ENCODE measurements around the gene ARHGAP40. TPM values are rescaled to one million over a fixed set of nuclear protein-coding genes. Genes with fewer than 3 reads are reported as not detected.

The ARHGAP40 gene
- polyA plus RNA-seq (ENCODE audit: insufficient read length): 1.2 TPM
- long read RNA-seq, donor 1: 0 reads
- long read RNA-seq, donor 2: 0 reads
- long read RNA-seq, donor 3: 0 reads
- long read RNA-seq, donor 4: 0 reads
- long read RNA-seq, donor 5: 0 reads
- long read RNA-seq, donor 6: 0 reads
- long read RNA-seq, donor 7: 0 reads
- long read RNA-seq, donor 8: 0 reads

DNA sequence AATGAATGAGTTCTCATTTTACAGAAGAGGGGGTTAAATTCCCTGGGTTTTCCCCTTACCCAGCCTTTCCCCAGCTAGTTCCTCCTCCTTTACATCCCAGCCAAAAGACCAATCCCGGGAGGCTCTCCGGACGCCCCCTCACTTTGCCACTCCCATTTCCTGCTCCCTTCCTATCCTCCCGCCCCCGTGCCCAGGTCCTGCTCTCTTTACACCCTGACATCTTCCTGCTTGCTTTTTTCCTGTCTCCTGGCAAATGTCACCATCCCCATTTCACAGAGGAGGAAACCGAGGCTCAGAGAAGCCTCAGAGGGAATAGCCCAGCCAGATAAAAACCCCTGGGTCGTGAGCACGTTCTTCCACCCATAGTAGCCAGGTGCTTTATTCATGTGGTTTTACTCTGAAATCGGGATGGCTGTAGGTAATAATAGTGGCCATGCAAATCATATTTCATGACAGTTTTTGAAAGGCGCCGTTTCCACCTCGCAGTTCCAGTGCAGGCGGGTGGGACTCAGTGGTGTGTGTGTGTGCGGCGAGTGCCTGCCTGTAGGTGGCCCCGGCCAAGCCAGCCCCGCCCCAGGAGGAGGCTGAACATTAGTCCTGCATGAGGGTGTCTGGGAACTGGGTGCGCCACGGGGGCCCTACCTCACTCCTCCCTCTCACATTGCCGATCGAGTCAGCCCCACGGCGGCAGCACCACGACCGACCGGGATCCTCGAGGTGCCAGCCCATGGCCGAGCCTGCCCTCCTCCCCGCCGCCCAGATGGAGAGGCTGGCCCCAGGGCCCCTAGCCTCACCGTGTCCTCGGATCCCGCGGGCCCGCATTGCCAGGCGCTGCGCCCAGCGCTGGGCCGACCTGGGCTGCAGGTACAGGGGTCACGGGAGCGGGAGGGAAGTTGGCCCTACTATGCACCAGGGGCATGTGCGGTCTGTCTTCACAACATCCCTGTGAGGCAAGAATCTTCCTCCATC lies at the start of gene ARHGAP40:
Gene ARHGAP40, plus strand, starts transcription at position 594 of the 969 bp plus-strand sequence.
- DNase-seq: peak; percentile 27

- no peak for DNase-seq
These were observed 46.6 kb upstream of the ARHGAP40 start for GRCh38 chr20:38554986-38555385.

DNA sequence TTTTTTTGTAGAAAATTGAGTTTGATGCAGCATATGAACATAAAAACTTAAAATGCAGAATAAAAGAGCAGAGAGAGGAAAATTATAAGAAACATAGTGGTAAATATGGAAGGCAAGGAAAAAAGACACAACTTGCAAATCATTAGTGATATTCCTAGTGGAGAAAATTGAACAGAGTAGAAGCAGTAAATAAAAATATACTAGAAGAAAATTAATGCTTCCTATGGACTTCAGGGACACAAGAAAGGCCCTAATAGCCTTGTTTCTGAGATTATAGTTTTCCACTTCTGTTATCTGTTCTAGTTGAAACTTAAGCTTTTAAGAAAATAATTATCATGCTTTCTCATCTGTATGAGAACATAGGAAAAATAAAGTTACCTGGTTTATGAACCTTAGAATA lies 46.2 kb upstream of the ARHGAP40 start:
- no peak for DNase-seq

DNA sequence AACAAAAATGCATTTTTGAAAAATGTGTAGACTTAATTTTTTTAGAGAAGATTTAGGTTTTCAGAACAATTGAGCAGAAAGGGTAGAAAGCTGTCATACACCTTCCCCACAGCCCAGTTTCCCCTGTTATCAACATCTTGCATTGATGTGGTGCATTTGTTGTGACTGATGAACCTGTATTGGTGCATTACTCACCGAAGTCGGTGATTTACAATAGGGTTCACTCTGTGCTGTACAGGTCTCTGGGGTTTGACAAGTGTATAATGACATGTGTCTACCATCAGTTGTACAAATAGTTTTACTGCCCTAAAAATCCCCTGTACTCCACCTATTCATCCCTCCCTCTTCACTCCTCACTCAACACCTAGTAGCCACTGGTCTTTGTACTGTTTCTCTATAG lies 44.4 kb upstream of the ARHGAP40 start:
- DNase-seq: no peak

- no peak for DNase-seq
These were observed 42.8 kb upstream of the ARHGAP40 start for GRCh38 chr20:38558596-38559360.

GRCh38 chr20:38559764-38560163 lies 41.8 kb upstream of the ARHGAP40 start:
- no peak for DNase-seq

GRCh38 chr20:38563802-38564431 lies 37.7 kb upstream of the ARHGAP40 start:
- DNase-seq: no peak

- DNase-seq: no peak
These were observed 36.9 kb upstream of the ARHGAP40 start for GRCh38 chr20:38564680-38565079.

DNA sequence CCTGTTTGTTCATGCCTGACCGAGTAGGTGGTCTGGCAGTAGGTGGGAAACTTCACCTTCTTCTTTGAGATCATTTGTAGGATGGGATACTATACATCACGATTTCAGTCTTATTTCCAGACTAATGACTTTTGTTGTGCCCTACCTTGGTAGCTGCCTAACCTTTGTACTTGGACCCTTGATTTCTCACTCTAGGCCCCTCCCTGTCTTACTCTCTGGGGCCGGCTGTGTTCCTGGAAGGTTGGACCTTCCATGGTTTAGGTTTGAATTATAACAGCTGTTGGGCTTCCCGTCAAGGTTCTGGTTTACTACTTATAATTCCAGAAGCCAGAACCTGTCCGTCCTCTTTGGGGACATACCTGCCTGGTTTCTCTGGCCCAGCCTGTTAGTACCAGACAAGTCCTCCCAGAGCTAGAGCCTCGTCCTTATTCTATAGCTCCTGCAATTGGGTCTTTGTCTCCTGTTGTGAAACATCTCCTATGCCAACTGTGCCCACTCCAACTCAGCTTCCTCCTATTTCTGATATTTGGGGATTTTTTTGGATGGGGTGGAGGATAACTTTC lies 35.5 kb upstream of the ARHGAP40 start:
- no peak for DNase-seq

DNA sequence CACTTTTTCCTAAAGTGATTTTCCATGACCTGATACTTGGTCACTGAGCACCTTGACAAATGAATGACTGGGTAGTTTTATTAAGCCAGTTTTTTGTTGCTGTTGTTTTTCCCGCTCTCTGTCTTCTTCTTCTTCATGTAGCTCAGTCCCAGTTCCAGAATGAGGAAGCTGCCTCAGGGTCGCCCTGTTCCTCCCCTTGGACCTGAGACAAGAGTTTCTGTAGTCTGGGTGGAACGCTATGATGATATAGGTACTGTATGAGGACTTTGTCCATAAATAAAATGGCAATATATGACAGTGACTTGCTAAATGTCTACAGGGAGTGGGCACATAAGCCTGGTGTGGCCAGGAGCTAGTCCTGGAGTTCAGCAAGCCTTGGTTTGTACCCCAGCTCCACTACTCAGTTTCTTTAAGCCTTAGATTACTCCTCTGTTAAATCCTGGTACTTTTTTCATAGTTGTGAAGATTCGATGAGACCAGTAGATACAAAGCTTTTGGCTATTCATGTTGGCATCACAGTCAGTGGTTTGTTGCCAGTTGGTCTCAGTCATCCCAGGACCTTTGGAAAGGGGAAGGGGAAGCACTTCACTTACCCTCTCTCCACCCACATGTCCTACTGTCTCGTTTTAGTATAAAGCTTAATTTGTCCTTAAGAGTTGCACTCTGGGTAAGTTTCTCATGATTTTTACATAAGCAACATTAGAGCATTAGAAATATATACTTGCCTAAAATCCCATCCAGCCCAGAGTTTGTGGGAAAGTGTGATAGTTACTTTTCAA lies 31.7 kb upstream of the ARHGAP40 start:
- DNase-seq: no peak

DNA sequence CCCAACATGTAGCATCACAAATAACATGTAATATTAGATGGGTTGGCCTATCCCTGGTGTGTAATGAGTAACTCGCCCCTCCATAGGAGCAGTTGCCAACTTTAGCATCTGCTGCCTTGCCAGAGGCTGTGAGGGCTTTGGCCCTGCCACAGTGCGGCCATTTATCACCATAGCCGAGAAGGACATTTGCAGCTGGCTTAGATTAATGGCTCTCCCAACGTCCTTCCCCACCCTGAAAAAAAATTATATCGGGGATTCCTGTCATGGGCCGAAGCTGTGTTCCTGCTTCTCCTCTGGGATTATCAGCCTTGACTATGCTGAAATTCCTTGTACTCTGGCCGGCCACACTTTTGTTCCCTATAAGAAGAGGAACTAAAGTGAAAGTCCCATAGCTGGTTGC lies 28.2 kb upstream of the ARHGAP40 start:
- no peak for DNase-seq

GRCh38 chr20:38579219-38579910 lies 22.2 kb upstream of the ARHGAP40 start:
- DNase-seq: no peak

- no peak for DNase-seq
These were observed 21.7 kb upstream of the ARHGAP40 start for GRCh38 chr20:38579921-38580320.

GRCh38 chr20:38581013-38581412 lies 20.6 kb upstream of the ARHGAP40 start, which contains the start of gene ADIG:
ADIG (plus strand) TSS chr20:38581197; CDS start chr20:38581251, 54 bp downstream.
- DNase-seq: peak; percentile 28

- no peak for DNase-seq
These were observed 19.7 kb upstream of the ARHGAP40 start for GRCh38 chr20:38581830-38582358.

GRCh38 chr20:38583306-38583705 lies 18.3 kb upstream of the ARHGAP40 start:
- no peak for DNase-seq

DNA sequence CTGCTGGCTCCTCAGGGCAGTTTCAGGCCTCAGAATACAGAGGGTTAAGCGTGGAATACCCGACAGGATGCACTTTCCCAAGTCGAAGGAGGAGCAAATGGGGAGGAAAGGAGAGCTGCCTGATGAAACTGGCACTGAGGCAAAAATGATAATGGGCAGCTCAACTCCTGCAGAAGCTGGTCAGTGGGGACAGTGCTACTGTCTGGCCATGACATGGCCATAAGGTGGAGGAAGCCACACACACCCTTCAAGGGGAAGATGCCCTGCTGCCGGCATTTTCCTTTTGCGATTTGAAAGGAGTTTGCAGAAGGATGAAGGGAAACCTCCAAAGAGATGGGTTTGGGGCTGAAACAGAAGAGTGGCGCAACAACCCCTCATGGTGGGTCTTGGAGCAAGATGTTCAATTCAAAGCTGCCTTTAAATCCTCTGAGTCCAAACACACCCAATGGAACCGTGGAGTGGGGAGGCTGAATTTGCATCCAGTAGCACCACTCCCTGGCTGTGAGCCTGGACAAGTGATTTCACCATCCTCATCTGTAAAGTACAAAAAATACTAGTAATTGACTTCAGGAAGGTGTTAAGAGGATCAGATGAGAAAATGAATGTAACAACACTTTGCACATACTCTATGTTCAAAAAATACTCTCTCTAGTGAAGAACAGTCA lies 17.4 kb upstream of the ARHGAP40 start:
- DNase-seq: no peak

DNA sequence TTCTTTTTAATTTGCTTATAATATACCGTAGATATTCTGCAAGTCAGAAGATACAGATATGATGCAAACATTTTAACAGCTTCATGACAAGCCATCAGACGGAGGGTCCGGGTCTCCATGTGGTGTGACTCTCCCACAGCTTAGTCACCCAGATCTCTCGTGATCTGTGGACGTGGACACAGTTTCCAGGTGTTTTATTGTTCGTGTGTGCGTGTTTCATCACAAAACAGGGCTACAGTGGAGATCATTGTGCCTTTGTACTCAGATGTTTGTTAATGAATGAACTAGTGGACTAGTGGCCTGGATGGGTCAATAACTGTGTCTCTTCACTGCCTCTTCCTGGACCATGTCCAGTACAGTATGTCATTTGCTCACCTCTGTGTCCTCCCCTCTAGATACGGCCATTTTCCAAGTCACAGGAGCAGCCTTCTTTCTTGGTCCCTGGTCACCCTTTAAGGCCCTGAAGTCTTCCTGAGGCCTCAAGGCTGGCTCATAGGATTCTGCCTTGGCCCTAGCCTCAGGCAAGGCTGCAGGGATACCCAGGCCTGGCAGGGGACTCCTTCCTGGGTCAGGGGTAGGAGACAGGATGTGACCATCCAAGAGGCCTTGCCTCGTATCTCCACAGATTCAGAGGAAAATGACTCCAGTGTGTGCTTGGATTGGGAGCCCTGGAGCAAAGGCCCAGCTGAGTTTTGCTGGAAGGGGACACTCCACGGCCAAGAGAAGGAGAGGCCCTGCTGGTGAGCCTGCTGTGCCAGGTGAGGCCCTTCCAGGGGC lies 16.0 kb upstream of the ARHGAP40 start:
- no peak for DNase-seq

DNA sequence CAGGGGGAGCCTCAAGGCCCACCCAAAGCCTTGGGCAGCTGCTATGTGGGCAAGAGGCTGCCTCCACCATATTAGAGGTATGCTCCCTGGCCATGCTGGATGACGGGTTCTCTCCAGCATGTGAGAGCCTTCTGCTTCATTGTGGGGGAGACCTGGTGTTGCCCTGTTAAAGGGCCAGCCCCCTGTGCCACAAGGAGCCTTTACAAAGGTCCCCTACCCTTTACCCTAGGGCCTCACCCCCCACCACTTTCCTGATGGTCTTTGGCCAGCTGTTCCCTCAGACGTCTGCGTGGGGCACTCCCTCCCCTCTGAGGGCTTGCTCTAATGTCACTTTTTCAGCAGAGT lies 15.5 kb upstream of the ARHGAP40 start:
- no peak for DNase-seq
